ENCODE measurements around the gene TSPAN1. TPM values are rescaled to one million over a fixed set of nuclear protein-coding genes. Genes with fewer than 3 reads are reported as not detected.

The TSPAN1 gene
- total and polyA plus RNA-seq, 2 of the 13 experiments (the other 11 are each of a cell fraction or from before 2014, with no cell fraction given) = 1.7 to 2.9 TPM

DNA sequence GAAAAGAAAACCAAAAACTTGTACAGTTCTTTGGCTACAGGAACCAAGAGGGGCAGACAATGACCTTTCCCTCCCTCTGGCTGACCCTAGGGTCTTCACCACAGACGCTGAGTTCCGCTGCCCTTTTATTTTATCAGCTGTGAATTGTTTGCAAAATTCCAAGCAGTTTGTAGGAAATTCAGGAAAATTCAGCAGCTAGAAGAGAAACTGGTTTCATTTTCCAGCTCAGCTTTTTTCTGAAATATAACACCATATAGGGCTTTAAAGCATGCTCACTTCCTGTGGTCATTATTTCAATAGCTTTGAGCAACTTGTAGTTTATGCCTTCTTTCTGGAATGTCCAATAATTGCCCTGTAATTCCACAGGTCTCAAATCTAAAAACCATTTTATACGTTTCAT, 37.0 kb upstream of the TSPAN1 start (continued):
- TF ChIP-seq PCBP1 (IDR thresholded peaks at IDR 0.05; ENCODE audit: borderline replicate concordance, low read depth, low read length) = no peak
- no peak for TF ChIP-seq ZNF468 (CRISPR knock-in tag; IDR thresholded peaks at IDR 0.05)
- TF ChIP-seq ZC3H4 (CRISPR knock-in tag; IDR thresholded peaks at IDR 0.05; ENCODE audit: borderline replicate concordance) = no peak

- intact Hi-C loops (cut with micrococcal nuclease; ENCODE audit: unreplicated experiment) (no loop called here), in situ Hi-C loops (cut with HindIII; ENCODE audit: extremely low pct_ligation_motif_present, low pct_unique_long_range_greater_than_20kb) (no loop called here)
- WGBS (ENCODE audit: low lambda C conversion rate) = 0% methylated on average over 2 of the region's 2 CpGs
- no peaks in the 10 kb centered on the region for H3K27me3 ChIP-seq (ENCODE audit: control insufficient read depth in 1 of 2, insufficient read depth in 2 of 2, low read length in 2 of 2)
- H3K4me1 ChIP-seq (ENCODE audit: insufficient read depth, low read length) = peaks cover 11% of the 10 kb centered on the region; the same call in 1 of the 2 replicates
- no peak overlapping the region for H3K27ac ChIP-seq (ENCODE audit: extremely low read length, insufficient read depth, low read length)
- peak; percentile 90 for ATAC-seq
- no peaks in the 10 kb centered on the region for H4K20me1 ChIP-seq (ENCODE audit: insufficient read depth, low read length)
- no peaks in the 10 kb centered on the region for H3K79me2 ChIP-seq (ENCODE audit: insufficient read depth, low read length)
- no peak overlapping the region for H3K9ac ChIP-seq (ENCODE audit: insufficient read depth, low read depth, low read length)
- no peak for FAIRE-seq
- CTCF ChIA-PET (ENCODE audit: low intra/inter-chr PET ratio, low total read pairs) = no interaction called here
- H3K4me3 ChIP-seq (replicated peaks in 1 of 3; ENCODE audit: insufficient read depth in 1 of 3, low read depth in 2 of 3, low read length in 3 of 3) = peak overlapping the region in 1 of 3 experiments; percentile 7; a peak in 1 of 6 replicates
- DNase-seq (ENCODE audit: low spot score) = no peak
- no peaks in the 10 kb centered on the region; a peak in 1 of 5 replicates for H3K36me3 ChIP-seq (replicated peaks in 1 of 2; ENCODE audit: control insufficient read depth in 1 of 2, insufficient read depth in 2 of 2, low read length in 2 of 2)
- POLR2A ChIA-PET = no interaction called here
- no TSS peak for BruUV-seq (replicated peaks)
- H3K4me2 ChIP-seq (ENCODE audit: low read depth, low read length) = peak overlapping the region; percentile 52
- H2AFZ ChIP-seq (ENCODE audit: low read length) = peak overlapping the region; percentile 13
- H3K9me3 ChIP-seq (ENCODE audit: low read length) = no peaks in the 10 kb centered on the region
- TF ChIP-seq, protein P1, sequence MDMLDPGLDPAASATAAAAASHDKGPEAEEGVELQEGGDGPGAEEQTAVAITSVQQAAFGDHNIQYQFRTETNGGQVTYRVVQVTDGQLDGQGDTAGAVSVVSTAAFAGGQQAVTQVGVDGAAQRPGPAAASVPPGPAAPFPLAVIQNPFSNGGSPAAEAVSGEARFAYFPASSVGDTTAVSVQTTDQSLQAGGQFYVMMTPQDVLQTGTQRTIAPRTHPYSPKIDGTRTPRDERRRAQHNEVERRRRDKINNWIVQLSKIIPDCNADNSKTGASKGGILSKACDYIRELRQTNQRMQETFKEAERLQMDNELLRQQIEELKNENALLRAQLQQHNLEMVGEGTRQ (IDR thresholded peaks at IDR 0.05; ENCODE audit: low read depth, low read length) = peak; percentile 36; the same call in 1 of the 2 replicates
- TF ChIP-seq, protein P1 (CRISPR knock-in tag; IDR thresholded peaks at IDR 0.05; ENCODE audit: borderline replicate concordance) = peak; percentile 67; the same call in 1 of the 2 replicates
- TF ChIP-seq CBX1 (IDR thresholded peaks at IDR 0.05; ENCODE audit: low read depth) = no peak
- no peak for TF ChIP-seq ZNF574 (CRISPR knock-in tag; IDR thresholded peaks at IDR 0.05)
- no peak for TF ChIP-seq HMGXB3 (CRISPR knock-in tag; IDR thresholded peaks at IDR 0.05; ENCODE audit: borderline replicate concordance)
- TF ChIP-seq NFKB2 (CRISPR knock-in tag; IDR thresholded peaks at IDR 0.05; ENCODE audit: borderline replicate concordance) = no peak
- TF ChIP-seq KLF11 (CRISPR knock-in tag; IDR thresholded peaks at IDR 0.05) = no peak
- no peak for TF ChIP-seq ZNF501 (CRISPR knock-in tag; IDR thresholded peaks at IDR 0.05)
- TF ChIP-seq CREM (IDR thresholded peaks at IDR 0.05) = no peak
- TF ChIP-seq CREM (CRISPR knock-in tag; IDR thresholded peaks at IDR 0.05) = no peak
- peak; percentile 75 for TF ChIP-seq NFYC (CRISPR knock-in tag; IDR thresholded peaks at IDR 0.05)
- TF ChIP-seq ZNF10 (CRISPR knock-in tag; IDR thresholded peaks at IDR 0.05; ENCODE audit: borderline replicate concordance, low read depth) = no peak
- TF ChIP-seq ZFP82 (CRISPR knock-in tag; IDR thresholded peaks at IDR 0.05; ENCODE audit: borderline replicate concordance) = no peak
Measured at GRCh38 chr1:46148318-46148717, 26.6 kb upstream of the TSPAN1 start.

Measured in HepG2 (cell line).